Measurements from ENCODE around the gene LAIR1.

GRCh38 chr19:54369082-54369687 lies 4.5 kb upstream of the LAIR1 start:
- TF ChIP-seq, protein P1, sequence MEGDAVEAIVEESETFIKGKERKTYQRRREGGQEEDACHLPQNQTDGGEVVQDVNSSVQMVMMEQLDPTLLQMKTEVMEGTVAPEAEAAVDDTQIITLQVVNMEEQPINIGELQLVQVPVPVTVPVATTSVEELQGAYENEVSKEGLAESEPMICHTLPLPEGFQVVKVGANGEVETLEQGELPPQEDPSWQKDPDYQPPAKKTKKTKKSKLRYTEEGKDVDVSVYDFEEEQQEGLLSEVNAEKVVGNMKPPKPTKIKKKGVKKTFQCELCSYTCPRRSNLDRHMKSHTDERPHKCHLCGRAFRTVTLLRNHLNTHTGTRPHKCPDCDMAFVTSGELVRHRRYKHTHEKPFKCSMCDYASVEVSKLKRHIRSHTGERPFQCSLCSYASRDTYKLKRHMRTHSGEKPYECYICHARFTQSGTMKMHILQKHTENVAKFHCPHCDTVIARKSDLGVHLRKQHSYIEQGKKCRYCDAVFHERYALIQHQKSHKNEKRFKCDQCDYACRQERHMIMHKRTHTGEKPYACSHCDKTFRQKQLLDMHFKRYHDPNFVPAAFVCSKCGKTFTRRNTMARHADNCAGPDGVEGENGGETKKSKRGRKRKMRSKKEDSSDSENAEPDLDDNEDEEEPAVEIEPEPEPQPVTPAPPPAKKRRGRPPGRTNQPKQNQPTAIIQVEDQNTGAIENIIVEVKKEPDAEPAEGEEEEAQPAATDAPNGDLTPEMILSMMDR (IDR thresholded peaks at IDR 0.05; ENCODE audit: insufficient read depth, low read length, poor library complexity, severe bottlenecking), result no peak
- TF ChIP-seq EZH2phosphoT487 (conservative IDR thresholded peaks at IDR 0.05; ENCODE audit: low read length), result no peak

All from SU-DHL-6 (cell line).